Vagina (tissue), 2 donors: ENCODE results near the gene PLCB3. TPM values are rescaled to one million over a fixed set of nuclear protein-coding genes. Genes with fewer than 3 reads are reported as not detected.

Experiments used
- DNase-seq, 2 donors: peaks; one replicate each; pipeline ENCODE4 v3.0.0-alpha.2; 2017; ENCODE audit errors: extremely low spot score in 2 of 2
- H3K27ac ChIP-seq: fragments of 200-600 bp; sonication (generic); one replicate; pipeline ENCODE4 v1.5.1; 2019
- H3K27me3 ChIP-seq: fragments of 200-600 bp; sonication (generic); one replicate; pipeline ENCODE4 v1.5.1; 2019
- H3K36me3 ChIP-seq, 2 donors: fragments of 200-600 bp; sonication (generic); one replicate each; pipeline ENCODE4 v1.5.1; 2017 to 2019
- H3K4me1 ChIP-seq: fragments of 200-600 bp; sonication (generic); one replicate; pipeline ENCODE4 v1.5.1; 2019
- H3K4me3 ChIP-seq, 2 donors: fragments of 200-600 bp; sonication (generic); 1 replicate in 1 of 2; 2 replicates in 1 of 2; pipeline ENCODE4 v1.5.1; 2016 to 2019
- H3K9me3 ChIP-seq: fragments of 200-600 bp; sonication (generic); one replicate; pipeline ENCODE4 v1.5.1; 2019
- POLR2A ChIP-seq, 2 donors: fragments of 450-650 bp; IDR thresholded peaks; one replicate each; pipeline ENCODE4 v1.6.1; 2017; ENCODE audit warnings: antibody characterized with exemption in 2 of 2, mild to moderate bottlenecking in 2 of 2, moderate library complexity in 2 of 2
- POLR2AphosphoS5 ChIP-seq, 2 donors: sonication (generic); formaldehyde crosslinking; IDR thresholded peaks; one replicate each; pipeline ENCODE4 v1.9.0; 2017; ENCODE audit warnings: antibody characterized with exemption in 2 of 2, mild to moderate bottlenecking in 2 of 2, low read depth in 1 of 2; ENCODE audit not compliant: insufficient read depth in 1 of 2
- intact Hi-C: fragments of 100-400 bp; cut with DNase I; formaldehyde crosslinking; loops from one replicate; pipeline ENCODE4 v1.15.1; 2023
- total RNA-seq: library from RNA; depleted of rRNA; stranded (reverse); fragments of >200 nt; gene quantifications from one replicate; pipeline ENCODE4 v1.2.3, GENCODE V29; 2016
- TF ChIP-seq, protein P1 (sequence below), 3 experiments: fragments of 450-650 bp in 2 of 3; fragments of 200-600 bp in 1 of 3; sonication (generic) in 1 of 3; IDR thresholded peaks; one replicate each; pipeline ENCODE4 v1.5.1; 2017 to 2019; ENCODE audit warnings: antibody characterized with exemption in 3 of 3, mild to moderate bottlenecking in 2 of 3, moderate library complexity in 2 of 3

The PLCB3 gene
- total RNA-seq, 1 donor from 2014 or later, result 33.1 TPM

DNA sequence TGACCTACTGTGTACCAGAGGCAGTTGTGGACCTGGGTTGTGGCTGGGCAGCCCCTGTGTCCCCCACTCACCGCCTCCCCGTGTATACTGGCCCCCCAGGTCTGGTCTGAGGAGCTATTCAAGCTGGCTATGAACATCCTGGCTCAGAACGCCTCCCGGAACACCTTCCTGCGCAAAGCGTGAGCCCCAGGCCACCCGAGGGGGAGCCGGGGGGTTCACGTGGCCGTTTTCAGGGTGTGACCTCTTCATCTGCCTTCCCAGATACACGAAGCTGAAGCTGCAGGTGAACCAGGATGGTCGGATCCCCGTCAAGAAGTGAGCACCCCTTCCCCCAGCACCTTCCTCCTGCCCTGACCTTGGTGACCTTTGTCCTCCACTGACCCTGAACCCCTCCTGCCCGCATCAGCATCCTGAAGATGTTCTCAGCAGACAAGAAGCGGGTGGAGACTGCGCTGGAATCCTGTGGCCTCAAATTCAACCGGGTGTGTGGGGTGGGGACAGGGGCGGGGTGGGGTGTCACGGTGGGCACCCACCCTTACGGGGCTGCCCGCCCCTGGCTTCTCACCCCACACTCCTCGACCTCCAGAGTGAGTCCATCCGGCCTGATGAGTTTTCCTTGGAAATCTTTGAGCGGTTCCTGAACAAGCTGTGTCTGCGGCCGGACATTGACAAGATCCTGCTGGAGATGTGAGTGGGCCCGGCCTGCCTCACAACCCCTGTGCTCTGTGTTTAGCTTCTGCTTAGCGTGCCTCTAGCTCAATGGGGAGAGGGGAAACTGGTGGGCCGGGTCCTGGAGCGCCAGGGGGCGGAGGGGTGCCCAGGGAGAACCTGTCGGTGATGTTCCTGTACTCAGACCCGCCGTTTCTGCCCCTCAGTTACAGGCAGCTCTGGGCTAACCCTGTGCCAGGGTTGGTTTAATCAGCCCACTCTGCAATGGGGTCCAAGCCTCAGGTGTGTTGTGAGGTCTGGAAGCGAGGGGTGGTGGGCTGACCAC lies 4.1 kb downstream of the PLCB3 start:
- DNase-seq, result no peak
- TF ChIP-seq, protein P1, sequence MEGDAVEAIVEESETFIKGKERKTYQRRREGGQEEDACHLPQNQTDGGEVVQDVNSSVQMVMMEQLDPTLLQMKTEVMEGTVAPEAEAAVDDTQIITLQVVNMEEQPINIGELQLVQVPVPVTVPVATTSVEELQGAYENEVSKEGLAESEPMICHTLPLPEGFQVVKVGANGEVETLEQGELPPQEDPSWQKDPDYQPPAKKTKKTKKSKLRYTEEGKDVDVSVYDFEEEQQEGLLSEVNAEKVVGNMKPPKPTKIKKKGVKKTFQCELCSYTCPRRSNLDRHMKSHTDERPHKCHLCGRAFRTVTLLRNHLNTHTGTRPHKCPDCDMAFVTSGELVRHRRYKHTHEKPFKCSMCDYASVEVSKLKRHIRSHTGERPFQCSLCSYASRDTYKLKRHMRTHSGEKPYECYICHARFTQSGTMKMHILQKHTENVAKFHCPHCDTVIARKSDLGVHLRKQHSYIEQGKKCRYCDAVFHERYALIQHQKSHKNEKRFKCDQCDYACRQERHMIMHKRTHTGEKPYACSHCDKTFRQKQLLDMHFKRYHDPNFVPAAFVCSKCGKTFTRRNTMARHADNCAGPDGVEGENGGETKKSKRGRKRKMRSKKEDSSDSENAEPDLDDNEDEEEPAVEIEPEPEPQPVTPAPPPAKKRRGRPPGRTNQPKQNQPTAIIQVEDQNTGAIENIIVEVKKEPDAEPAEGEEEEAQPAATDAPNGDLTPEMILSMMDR (IDR thresholded peaks at IDR 0.05), result no peak
- TF ChIP-seq POLR2AphosphoS5 (IDR thresholded peaks at IDR 0.05; ENCODE audit: insufficient read depth in 1 of 2, low read depth in 1 of 2) (no peak), POLR2A (IDR thresholded peaks at IDR 0.05) (no peak)
- Histone ChIP-seq H3K9me3 (no peaks in the 10 kb centered on the region), H3K27me3 (no peaks in the 10 kb centered on the region), H3K36me3 (peaks cover 0 to 33% of the 10 kb centered on the region in 2 donors), H3K4me3 (no peak overlapping the region), H3K27ac (no peak overlapping the region), H3K4me1 (peaks cover 33% of the 10 kb centered on the region)
- intact Hi-C loops, result no loop called here

- peaks cover 0 to 38% of the 10 kb centered on the region in 2 donors for H3K36me3 ChIP-seq
- intact Hi-C loops, result no loop called here
These were observed 5.0 kb downstream of the PLCB3 start for GRCh38 chr11:64256300-64256699.

GRCh38 chr11:64258356-64258755 lies 7.0 kb downstream of the PLCB3 start:
- H3K36me3 ChIP-seq, result peaks cover 0 to 56% of the 10 kb centered on the region in 2 donors
- H3K4me3 ChIP-seq, result no peak overlapping the region
- no peaks in the 10 kb centered on the region for H3K27me3 ChIP-seq
- peaks cover 7% of the 10 kb centered on the region for H3K4me1 ChIP-seq
- TF ChIP-seq POLR2A (IDR thresholded peaks at IDR 0.05), result no peak
- TF ChIP-seq POLR2AphosphoS5 (IDR thresholded peaks at IDR 0.05; ENCODE audit: insufficient read depth in 1 of 2, low read depth in 1 of 2), result no peak
- TF ChIP-seq, protein P1 (IDR thresholded peaks at IDR 0.05), result no peak
- no peak for DNase-seq
- intact Hi-C loops, result no loop called here
- no peaks in the 10 kb centered on the region for H3K9me3 ChIP-seq
- no peak overlapping the region for H3K27ac ChIP-seq

More at GRCh38 chr11:64256300-64256699, 5.0 kb downstream of the PLCB3 start:
- H3K4me1 ChIP-seq, result peaks cover 25% of the 10 kb centered on the region
- H3K27me3 ChIP-seq, result no peaks in the 10 kb centered on the region
- TF ChIP-seq POLR2A (IDR thresholded peaks at IDR 0.05), result no peak
- no peak for TF ChIP-seq POLR2AphosphoS5 (IDR thresholded peaks at IDR 0.05; ENCODE audit: insufficient read depth in 1 of 2, low read depth in 1 of 2)
- TF ChIP-seq, protein P1 (IDR thresholded peaks at IDR 0.05), result no peak
- H3K27ac ChIP-seq, result no peak overlapping the region
- no peak overlapping the region for H3K4me3 ChIP-seq
- DNase-seq, result no peak
- no peaks in the 10 kb centered on the region for H3K9me3 ChIP-seq

DNA sequence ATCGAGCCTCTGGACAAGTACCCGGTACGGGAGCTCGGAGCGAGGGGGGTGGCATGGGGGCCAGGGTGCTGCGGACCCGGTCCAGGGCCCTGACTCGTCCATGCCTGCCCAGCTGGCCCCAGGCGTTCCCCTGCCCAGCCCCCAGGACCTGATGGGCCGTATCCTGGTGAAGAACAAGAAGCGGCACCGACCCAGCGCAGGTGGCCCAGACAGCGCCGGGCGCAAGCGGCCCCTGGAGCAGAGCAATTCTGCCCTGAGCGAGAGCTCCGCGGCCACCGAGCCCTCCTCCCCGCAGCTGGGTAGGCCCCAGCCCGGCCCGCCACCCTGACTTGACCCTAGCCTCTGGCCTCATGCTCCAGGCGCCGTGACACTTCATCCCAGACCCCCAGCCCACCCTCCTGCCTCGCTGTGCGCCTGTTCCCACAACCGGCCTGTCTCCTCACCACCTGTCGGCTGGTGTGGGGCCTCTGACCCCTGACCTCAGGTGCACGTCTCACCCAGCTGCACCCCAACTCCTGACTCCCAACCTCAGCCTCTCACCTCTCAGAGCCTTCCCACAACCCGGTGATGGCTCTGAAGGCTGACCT lies 7.7 kb downstream of the PLCB3 start:
- Histone ChIP-seq H3K27me3 (no peaks in the 10 kb centered on the region), H3K4me1 (peaks cover under 1% of the 10 kb centered on the region), H3K27ac (no peak overlapping the region), H3K9me3 (no peaks in the 10 kb centered on the region), H3K4me3 (no peak overlapping the region), H3K36me3 (peaks cover 0 to 62% of the 10 kb centered on the region in 2 donors)
- intact Hi-C loops, result no loop called here
- TF ChIP-seq POLR2A (IDR thresholded peaks at IDR 0.05) (no peak), POLR2AphosphoS5 (IDR thresholded peaks at IDR 0.05; ENCODE audit: insufficient read depth in 1 of 2, low read depth in 1 of 2) (no peak)
- TF ChIP-seq, protein P1 (IDR thresholded peaks at IDR 0.05), result no peak
- DNase-seq, result no peak
